NCI-H1092 treated with DMSO at 0.1 percent for 48 hours (cell line): Measurements from ENCODE around the gene ZBTB47.
A peak's percentile ranks its signal among the peaks of the same experiment; 100 is the strongest.

ENCODE experiments used
- DNase-seq: peaks from one replicate; lab custom pipeline; 2025; lab: John Stamatoyannopoulos, UW

ZBTB47 gene

DNA sequence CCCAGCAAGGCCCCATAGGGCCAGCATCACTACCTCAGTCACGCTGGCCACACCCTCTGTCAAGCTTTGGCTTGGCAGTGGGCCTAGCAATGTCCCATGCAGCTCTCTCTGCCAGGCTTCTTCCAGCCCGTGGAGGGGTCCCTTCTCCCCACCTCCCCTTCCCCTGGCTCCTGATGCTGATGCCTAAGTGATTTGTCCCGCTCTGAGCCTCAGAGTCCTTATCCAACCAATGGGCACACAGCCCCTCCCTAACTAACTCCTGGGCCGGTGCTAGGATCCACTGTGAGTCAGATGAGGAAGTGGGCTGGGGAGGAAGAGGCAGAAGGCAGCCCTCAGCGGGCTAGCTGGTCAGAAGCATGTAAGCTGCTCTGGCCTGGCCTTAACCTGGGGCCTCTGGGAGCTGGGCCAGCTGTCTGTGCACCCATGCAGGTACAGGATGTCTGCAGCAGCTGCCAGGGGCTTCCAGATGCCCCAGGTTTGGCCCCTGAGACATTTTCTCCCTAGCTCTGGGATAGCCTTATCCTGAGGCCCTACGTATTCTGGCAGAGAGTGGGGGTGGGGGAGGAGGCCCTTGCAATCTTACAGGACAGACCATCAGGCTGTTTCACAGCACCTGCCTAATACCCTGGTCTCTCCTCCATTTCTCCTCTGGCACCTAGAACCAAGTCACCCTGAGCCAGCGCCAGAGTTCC is 740 bp upstream of the ZBTB47 start:
- DNase-seq = no peak

DNA sequence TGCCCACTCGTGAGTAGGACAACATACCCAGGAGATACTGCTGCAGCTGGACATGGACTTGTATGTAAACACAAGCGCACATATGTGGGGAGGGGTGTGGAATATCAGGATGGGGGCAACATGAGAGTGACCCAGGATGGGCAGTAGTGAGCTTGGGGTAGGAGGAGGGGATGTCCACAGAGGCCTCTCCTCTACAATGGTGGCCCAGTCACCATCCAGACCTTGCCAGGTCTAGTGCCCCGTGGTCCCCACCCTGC is 266 bp upstream of the ZBTB47 start:
- DNase-seq = no peak

DNA sequence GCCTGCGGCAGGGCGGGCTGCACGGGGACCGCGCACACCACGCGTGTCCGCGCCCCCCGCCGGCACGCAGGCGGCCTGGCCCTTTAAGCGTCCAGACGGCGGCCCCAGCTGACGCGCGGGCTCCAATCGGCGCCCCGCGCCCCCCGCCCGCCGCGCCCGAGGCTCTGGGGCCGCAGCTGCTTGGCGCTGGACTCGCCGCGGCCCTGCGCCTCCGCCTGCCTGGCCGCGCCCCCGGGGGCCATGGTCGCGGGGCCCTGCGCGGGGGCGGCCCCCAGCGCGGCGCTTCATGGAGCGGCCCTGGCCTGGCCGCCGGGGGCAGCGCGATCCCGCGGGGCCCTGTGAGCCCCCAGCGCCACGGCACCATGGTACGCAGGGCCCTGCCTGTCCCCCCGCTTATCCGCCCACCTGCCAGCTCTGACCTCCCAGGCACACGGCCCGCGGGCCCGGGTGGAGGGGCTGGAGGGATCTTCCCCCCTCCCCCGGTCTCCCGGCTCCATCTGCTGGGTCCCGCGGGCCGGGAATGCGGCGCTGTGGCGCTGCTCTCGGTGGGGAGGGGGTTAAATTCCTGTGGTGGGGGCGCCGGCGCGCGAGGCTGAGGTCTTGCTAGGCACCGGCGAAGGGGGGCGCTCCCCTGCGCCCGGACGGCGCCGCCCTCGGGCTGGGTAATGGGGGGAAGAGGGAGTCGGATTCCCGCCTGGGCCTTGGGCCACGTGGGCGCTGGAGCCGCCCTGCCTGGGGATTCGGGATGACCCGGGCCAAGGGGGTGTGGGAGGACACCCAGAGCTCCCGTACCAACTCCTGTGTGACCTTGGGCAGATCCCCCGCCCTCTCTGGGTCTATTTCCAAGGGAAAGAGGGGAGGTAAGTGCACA is 1.1 kb downstream of the ZBTB47 start:
- DNase-seq = peak; percentile 23

DNA sequence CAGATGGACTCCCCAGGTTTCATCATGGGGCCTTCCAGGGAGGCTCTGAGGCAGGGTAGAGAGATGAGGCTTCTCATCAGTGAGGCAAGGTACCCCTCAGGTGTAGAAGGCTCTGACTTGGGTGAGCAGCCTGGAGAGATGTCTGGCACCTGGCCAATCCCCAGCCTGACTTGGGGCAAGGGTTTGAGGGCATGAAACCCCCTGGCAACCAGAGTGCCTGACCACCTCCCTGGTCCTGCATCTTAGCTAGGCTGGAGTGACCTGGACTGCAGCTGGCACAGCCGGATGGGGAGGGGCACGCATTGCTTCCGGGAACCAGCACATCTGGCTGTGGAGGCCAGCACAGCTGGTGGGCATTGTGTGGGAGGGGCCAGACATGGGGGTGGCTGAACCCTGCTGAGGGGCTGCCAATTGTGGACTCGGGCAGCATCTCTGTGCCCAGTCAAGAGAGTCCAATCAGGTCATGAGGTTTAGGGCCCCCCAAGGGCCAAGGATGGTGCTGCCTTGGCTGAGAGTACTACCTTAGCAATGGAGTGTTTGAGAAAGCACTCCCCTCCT is 1.9 kb downstream of the ZBTB47 start:
- DNase-seq = no peak

DNA sequence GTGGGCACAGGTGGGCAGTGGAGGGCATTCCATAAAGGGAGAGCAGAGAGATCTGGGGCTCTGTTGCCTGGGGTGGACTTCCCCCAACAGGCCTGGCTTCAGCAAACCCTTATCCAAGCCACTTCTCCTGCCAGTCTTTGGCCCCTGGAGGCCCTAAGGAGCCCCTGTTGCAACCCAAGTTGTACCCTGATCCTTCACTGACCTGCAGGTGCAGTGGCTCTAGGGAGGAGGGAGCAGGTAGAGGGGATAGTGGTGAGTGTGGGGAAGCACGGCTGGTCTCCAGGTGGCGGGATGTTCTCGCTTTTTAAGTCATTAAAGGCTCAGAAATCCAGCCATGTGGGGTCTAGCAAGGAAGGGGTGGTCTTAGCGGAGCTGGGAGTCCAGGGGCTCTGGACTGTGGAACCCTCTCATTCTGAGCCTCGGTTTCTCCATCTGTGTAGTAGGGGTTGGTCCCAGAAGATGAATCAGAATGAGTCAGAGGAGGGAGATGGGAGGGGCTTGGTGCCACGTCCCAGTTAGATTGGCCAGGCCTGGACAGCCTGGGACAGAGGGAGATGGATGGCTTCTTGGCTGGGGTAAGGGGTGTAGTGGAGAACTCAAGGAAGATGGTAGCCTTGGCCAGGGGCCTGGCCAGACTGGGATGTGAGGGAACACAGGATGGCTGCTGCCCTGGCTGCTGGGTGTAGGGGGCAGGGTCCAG is 2.6 kb downstream of the ZBTB47 start:
- DNase-seq = no peak

DNA sequence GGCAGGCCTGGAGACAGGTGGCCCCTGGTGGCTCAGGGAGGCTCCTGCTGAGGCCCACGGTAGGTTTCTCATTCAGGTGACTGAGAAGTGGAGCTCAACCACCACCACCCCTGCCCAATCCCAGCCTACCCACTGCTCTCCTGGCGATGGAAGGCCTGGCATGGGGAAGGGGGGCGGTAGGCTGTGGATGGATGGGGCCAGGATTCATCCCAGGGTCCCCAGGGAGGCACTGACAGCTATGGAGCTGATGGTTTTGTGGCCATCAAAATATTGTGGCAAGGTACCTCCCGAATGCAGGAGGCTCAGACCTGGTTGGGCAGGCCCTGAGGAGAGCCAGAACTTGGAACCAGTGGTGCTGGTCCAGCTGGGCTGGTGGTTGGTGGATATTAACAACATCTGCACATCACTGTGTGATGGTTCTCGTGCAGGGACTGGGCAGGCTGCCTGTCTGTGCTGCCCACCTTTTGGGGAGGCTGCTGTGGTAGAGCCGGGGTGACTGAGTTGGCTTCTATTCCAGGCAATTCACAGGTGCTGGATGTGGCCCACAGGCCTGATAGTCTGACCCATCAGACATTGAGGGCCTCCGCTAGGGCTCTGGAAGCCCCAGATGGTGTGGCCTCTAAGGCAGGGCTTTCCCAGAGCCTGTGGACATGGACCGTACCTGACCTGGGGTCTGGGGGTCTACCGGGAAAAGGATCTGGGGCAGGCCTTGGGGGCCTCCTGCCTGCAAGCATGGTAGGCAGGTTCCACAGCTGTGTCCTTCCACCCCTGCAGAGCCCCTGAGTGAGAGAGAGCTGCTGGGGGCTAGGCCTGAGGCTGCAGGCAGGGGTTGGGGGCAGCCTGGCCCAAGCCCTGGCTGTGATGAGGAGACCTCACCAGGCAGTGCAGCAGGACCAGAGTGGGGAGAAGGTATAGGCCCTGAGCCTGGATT is 3.4 kb downstream of the ZBTB47 start:
- no peak for DNase-seq

DNA sequence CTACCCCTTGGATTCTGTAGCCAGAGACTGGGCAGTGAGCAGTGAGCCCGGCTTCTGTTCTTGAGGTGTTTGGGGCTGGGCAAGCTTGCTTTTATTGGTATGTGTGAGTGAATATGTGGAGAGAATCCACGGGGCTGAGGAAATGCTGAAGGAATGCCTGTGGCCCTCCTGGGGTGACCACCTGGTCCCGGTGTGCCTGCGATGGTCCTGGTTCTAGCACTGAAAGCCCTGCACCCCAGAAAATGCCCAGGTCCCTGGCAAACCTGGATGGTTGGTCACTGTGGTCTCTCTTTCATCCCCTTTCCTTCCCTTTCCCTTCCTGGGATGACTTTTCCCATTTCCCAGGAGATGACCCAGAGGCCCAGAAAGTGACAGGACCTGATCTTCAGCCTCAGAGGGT is 4.2 kb downstream of the ZBTB47 start:
- no peak for DNase-seq

DNA sequence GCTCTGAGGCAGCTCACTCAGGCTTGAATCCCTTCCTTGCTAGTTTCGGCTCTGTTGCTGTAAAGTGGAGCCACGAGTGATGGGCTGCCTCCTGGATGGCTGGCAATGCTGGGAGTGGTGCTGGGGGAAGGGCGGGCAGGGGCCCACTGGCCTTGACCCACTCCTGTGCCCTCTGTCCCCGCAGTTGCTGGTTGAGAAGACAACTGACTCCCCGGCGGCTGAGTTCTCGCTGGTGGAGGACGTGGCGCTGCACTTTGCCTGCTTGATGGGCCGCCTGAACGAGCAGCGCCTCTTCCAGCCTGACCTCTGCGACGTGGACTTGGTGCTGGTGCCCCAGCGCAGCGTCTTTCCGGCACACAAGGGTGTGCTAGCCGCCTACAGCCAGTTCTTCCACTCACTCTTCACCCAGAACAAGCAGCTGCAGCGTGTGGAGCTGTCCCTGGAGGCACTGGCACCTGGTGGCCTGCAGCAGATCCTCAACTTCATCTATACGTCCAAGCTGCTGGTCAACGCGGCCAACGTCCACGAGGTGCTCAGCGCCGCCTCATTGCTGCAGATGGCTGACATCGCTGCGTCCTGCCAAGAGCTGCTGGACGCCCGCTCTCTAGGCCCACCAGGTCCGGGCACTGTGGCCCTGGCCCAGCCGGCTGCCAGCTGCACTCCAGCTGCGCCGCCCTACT is 4.7 kb downstream of the ZBTB47 start:
- DNase-seq = no peak

DNA sequence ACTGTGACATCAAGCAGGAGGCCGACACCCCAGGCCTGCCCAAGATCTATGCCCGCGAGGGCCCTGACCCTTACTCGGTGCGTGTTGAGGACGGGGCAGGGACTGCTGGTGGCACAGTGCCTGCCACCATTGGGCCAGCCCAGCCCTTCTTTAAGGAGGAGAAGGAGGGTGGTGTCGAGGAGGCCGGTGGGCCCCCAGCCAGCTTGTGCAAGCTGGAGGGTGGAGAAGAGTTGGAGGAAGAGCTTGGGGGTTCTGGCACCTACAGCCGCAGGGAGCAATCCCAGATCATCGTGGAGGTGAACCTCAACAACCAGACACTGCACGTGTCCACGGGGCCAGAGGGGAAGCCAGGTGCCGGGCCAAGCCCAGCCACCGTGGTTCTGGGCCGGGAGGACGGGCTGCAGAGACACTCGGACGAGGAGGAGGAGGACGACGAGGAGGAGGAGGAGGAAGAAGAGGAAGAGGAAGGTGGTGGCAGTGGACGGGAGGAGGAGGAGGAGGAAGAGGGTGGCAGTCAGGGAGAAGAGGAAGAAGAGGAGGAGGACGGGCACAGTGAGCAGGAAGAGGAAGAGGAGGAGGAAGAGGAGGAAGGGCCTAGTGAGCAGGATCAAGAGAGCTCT is 5.4 kb downstream of the ZBTB47 start:
- no peak for DNase-seq

DNA sequence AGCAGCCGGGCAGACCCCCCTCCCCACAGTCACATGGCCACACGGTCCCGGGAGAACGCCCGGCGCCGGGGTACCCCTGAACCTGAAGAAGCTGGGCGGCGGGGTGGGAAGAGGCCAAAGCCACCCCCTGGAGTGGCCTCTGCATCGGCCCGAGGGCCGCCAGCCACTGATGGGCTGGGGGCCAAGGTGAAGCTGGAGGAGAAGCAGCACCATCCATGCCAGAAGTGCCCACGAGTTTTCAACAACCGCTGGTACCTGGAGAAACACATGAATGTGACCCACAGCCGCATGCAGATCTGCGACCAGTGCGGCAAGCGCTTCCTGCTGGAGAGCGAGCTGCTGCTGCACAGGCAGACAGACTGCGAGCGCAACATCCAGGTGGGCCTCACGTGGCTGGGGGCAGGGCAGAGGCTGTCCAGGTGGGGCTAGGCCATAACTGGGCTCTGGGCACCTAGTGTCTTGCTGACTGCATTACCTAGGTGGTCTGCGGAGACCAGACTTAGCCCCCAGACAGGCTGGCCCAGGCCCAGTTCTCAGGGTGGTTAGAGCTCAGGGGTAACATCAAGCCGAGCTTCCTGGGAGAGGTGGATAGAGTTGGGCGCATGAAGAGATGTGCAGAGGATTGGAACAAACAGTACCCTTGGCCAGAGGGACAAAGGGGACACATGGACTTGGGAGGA is 6.1 kb downstream of the ZBTB47 start:
- DNase-seq = no peak

DNA sequence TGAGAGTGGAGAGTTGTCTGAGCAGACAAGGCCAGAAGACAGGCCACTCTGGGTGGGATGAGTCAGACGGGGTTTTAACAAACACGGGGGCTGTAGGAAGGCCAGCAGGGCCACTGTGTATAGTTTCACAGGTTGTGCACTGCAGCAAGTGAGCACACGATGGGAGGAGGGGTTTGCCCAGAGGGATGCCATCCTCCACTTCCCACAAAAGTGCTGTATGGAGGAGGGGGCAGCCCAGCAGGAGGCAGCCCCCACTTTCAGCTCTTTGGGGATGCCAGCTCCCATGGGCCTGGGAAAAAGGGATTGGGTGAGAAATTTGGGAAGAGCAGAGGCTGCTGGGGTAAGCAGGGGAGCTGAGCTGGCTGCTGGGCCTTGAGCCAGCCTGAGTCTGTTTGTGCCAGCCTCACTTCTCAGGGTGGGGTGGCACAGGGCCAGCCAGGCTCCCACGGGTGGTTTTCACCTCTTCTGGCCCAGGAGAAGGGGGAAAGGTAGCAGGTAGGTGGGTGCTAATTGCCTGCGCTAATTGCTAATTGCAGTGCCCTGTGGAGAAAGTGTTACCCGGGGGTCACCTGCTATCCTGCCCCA is 6.7 kb downstream of the ZBTB47 start:
- no peak for DNase-seq

DNA sequence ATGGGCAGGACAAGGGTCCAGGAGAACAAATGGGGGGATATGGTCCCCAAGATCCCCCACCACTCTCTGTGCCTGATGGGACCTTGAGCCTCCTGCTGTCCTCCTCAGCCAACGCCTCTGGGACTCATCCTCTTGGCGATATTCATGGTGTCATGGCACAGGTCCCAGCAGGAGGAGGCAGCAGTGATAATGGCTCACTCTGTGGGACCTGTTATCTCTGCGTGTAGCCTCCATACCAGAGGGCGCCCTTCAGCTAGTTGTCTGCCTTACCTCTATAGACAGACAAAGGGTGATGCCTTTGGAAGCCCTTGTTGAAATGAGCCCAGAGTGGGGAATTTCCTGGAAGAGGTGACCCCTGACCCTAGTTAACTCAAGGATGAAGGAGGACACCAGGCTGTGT is 7.4 kb downstream of the ZBTB47 start:
- DNase-seq = no peak

DNA sequence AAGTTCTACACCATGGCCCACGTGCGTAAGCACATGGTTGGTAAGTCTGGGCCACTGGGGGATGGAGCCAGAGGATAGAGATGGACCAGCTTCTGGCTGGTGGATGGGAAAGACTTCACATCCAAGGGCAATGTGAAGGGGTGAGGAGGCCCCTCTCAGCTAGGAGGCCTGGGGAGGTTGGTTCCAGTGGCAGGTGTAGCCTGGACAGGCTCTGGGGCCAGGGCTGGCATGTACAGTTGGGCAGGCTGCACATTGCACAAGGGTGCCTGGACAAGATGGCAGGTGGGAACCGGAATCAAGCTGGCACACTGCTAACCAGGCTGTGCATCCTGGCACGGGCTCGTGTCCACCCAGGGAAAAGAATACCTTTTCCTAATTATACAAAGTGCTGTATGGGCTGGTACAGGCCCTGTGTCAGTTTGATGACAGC is 8.1 kb downstream of the ZBTB47 start:
- DNase-seq = no peak

DNA sequence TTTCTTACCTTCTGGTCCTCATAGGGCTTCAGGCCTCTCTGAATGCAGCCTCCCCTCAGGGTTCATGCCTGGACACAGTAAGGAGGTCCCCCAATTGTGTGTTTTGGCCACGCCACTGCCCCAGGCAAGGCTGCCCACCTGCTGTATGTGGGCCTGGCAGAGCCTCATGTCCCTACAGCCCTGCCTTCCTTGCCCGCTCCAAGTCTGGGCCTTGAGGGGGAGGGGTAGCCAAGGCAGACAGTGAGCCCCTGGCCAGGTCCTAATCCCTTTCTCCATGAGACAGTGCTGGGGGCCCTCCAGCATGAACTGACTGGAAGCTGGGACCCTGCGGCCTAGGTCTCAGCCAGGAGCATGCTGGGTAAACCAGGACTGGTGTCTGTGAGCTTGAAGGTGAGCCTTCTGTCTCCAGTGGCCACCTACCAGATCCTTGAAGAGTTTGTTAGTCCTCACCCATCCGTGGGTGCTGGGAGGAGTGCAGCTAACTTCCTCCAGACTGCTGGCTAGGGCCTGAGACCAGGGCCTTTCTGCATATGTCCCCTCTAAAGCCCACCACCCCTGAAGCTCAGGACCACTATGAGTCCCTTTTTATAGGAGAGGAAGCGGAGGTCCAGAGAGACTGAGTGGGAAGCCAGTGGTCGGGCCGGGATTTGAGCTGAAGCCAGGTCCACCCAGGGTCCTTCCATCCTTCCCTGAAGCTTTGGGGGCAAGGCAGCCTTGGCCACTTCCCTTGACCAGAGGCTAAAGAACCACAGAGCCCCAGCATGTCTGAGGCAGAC is 8.7 kb downstream of the ZBTB47 start:
- no peak for DNase-seq

DNA sequence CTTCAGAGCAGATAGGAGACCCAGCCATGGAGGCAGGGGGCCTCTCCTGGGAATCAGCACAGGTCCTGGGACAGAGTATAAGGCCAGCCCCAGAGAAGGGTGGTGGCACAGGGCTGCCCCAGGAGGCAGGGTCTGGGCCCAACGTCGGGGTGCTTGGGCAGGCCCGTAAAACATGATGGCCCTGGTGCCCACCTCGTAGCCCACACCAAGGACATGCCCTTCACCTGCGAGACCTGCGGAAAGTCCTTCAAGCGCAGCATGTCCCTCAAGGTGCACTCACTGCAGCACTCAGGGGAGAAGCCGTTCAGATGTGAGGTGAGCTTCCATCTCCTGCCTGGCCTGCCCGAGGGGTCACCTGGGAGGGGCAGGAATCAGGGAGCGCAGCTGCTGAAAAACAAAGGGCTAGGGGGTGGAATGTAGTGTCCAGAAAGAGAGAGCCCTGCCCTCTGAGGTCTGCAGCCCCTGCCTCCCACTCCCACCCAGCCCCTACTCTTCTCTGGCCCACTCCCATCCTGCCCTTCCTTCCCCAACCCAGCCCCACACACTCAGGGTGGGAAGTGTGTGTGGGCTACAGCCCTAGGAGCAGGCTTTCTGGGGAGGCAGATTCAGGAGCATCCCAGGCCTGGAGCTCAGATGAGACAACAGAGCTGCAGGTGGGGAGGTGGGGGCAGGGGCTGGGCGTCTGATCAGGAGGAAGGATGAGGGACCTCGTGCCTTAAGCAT is 9.5 kb downstream of the ZBTB47 start:
- DNase-seq = no peak

DNA sequence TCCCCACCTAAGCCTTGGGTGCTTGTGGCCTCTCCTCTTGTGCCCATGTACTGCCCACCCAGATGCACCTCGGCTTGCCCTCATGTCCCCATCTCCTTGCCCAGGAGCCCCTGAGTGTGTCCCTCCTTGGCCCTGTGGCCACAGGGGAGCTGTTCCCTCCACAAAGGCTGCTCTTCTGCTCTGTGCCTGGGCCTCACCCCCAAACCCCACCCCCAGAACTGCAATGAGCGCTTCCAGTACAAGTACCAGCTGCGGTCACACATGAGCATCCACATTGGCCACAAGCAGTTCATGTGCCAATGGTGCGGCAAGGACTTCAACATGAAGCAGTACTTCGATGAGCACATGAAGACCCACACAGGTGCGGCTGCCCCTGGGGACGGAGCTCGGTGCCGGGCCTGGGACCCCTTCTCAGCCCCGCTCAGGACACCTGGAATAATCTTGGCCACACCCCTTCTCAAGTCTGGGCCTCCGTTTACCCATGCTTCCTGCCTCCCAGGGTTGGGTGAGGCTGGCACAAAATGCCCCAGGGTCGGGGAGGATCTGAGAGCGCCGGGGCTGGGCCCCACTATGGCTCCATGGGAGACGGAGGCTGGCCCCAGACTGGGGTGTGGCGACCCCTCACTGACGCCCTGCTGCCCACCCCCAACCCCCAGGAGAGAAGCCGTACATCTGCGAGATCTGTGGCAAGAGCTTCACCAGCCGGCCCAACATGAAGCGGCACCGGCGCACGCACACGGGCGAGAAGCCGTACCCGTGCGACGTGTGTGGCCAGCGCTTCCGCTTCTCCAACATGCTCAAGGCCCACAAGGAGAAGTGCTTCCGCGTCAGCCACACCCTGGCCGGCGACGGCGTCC is 10.3 kb downstream of the ZBTB47 start:
- no peak for DNase-seq

DNA sequence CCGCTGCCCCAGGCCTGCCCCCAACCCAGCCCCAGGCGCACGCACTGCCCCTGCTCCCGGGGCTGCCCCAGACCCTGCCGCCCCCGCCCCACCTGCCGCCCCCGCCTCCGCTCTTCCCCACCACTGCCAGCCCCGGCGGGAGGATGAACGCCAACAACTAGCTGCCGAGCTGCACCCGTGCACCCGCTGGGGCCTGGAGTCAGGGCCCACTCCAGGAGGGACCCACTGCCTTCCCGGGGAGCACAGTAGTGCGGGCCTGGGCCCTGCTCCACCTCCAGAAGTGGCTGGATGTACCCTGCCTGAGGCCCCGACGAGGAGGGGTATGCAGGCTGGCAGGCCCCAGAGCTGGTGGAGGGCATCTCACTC is 10.9 kb downstream of the ZBTB47 start:
- DNase-seq = no peak
